GM12878 (cell line): ENCODE data around the gene ADCY5. TPM values are rescaled to one million over a fixed set of nuclear protein-coding genes. Genes with fewer than 3 reads are reported as not detected.

Experiments
- ATAC-seq: fragments of 200-7000 bp; cut with Tn5 transposase; 3 replicates; pipeline ENCODE4 v1.9.1; 2020; ENCODE audit warnings: mild to moderate bottlenecking, moderate library complexity
- BruUV-seq: library from RNA; stranded (reverse); fragments of 400-500 nt; replicated peaks from 2 replicates; lab custom pipeline; 2021; lab: Mats Ljungman, UMichigan
- CTCF ChIA-PET: fragments of 300-600 bp; sonication (Branson Sonifier 250); formaldehyde crosslinking; extraction: SDS; loops from one replicate; lab custom pipeline; 2021; ENCODE audit warnings: inconsistent platforms; lab: Yijun Ruan, JAX
- POLR2A ChIA-PET: fragments of 350-600 bp; formaldehyde crosslinking; extraction: SDS; loops from one replicate; lab custom pipeline; 2021; ENCODE audit warnings: inconsistent platforms; lab: Charles Lee
- RAD21 ChIA-PET: fragments of 300-600 bp; sonication (Branson Sonifier 250); formaldehyde crosslinking; loops from one replicate; lab custom pipeline; 2023; ENCODE audit warnings: antibody characterized with exemption; ENCODE audit not compliant: unreplicated experiment; lab: Charles Lee
- SMC1A ChIA-PET: fragments of 300-600 bp; sonication (Branson Sonifier 250); formaldehyde crosslinking; loops from one replicate; lab custom pipeline; 2023; ENCODE audit not compliant: unreplicated experiment, uncharacterized antibody; lab: Charles Lee
- DNase-seq: peaks from one replicate; pipeline ENCODE4 v3.0.0-alpha.2; 2011; ENCODE audit warnings: low read depth, low spot score
- FAIRE-seq: peaks from 3 replicates; lab custom pipeline; 2011; peaks lifted over from hg19 to GRCh38; lab: Jason Lieb, UNC
- H2AFZ ChIP-seq: 2 replicates; pipeline ENCODE4 v1.6.0; 2011; ENCODE audit warnings: low read depth, low read length, control low read depth; ENCODE audit not compliant: control insufficient read depth
- H3K27ac ChIP-seq: 2 replicates; pipeline ENCODE4 v1.5.1; 2011; ENCODE audit warnings: control low read depth; ENCODE audit not compliant: control insufficient read depth, insufficient read depth
- H3K27me3 ChIP-seq, 2 experiments: replicated peaks in 1 of 2; 2 replicates each; pipeline versions ENCODE4 v1.6.0 to v1.6.1; 2011; ENCODE audit warnings: low read length in 1 of 2; ENCODE audit not compliant: control insufficient read depth in 2 of 2, insufficient read depth in 2 of 2
- H3K36me3 ChIP-seq, 2 experiments: 2 replicates each; pipeline ENCODE4 v1.5.1; 2011; ENCODE audit warnings: low read length in 1 of 2; ENCODE audit not compliant: control insufficient read depth in 2 of 2, insufficient read depth in 2 of 2
- H3K4me1 ChIP-seq: 2 replicates; pipeline ENCODE4 v1.6.1; 2011; ENCODE audit warnings: mild to moderate bottlenecking, low read length, moderate library complexity, mixed read lengths; ENCODE audit not compliant: control insufficient read depth, insufficient read depth
- H3K4me2 ChIP-seq: 2 replicates; pipeline ENCODE4 v1.6.0; 2011; ENCODE audit warnings: control low read depth; ENCODE audit not compliant: control insufficient read depth, insufficient read depth
- H3K4me3 ChIP-seq: fragments of 200-600 bp; sonication (generic); 2 replicates; pipeline ENCODE4 v1.5.1; 2016
- H3K79me2 ChIP-seq: 2 replicates; pipeline ENCODE4 v1.6.0; 2011; ENCODE audit warnings: low read length; ENCODE audit not compliant: control insufficient read depth, insufficient read depth
- H3K9ac ChIP-seq: 2 replicates; pipeline ENCODE4 v1.8.0; 2011; ENCODE audit warnings: low read length, control low read depth, mixed read lengths; ENCODE audit not compliant: control insufficient read depth, insufficient read depth
- H3K9me3 ChIP-seq: replicated peaks from 3 replicates; pipeline ENCODE4 v1.5.1; 2011; ENCODE audit warnings: mild to moderate bottlenecking, low read length; ENCODE audit not compliant: control insufficient read depth, insufficient read depth
- H4K20me1 ChIP-seq: 2 replicates; pipeline ENCODE4 v1.6.0; 2011; ENCODE audit not compliant: control insufficient read depth, insufficient read depth
- CBX3 ChIP-seq: fragments of 200-600 bp; sonication (generic); IDR thresholded peaks from 2 replicates; pipeline ENCODE4 v1.6.1; 2016; ENCODE audit warnings: low read depth, borderline replicate concordance
- CREM ChIP-seq: IDR thresholded peaks from 2 replicates; pipeline ENCODE4 v1.6.1; 2014; ENCODE audit warnings: antibody characterized with exemption, low read depth
- HCFC1 ChIP-seq: fragments of 150-350 bp; IDR thresholded peaks from 2 replicates; pipeline ENCODE4 v1.6.1; 2014; ENCODE audit warnings: low read length
- HDAC6 ChIP-seq: fragments of 200-600 bp; sonication (generic); IDR thresholded peaks from one replicate; pipeline ENCODE4 v1.8.0; 2017; ENCODE audit warnings: antibody characterized with exemption; ENCODE audit not compliant: unreplicated experiment
- JUNB ChIP-seq: IDR thresholded peaks from 2 replicates; pipeline ENCODE4 v1.6.1; 2016; ENCODE audit warnings: antibody characterized with exemption, mild to moderate bottlenecking
- LARP7 ChIP-seq: fragments of 450-650 bp; IDR thresholded peaks from 2 replicates; pipeline ENCODE4 v1.6.1; 2017; ENCODE audit warnings: mild to moderate bottlenecking
- MTA2 ChIP-seq: fragments of 450-650 bp; IDR thresholded peaks from 2 replicates; pipeline ENCODE4 v1.6.1; 2016; ENCODE audit warnings: low read depth, mild to moderate bottlenecking, moderate library complexity
- RUNX3 ChIP-seq: IDR thresholded peaks from 2 replicates; pipeline ENCODE4 v1.6.1; 2012; ENCODE audit warnings: low read length, inconsistent platforms
- SIX5 ChIP-seq: IDR thresholded peaks from 2 replicates; pipeline ENCODE4 v1.6.1; 2011; ENCODE audit warnings: mild to moderate bottlenecking, low read depth, low read length, moderate library complexity; ENCODE audit not compliant: severe bottlenecking
- SMAD1 ChIP-seq: fragments of 450-650 bp; IDR thresholded peaks from 2 replicates; pipeline ENCODE4 v1.6.1; 2018; ENCODE audit warnings: mild to moderate bottlenecking, low read depth; ENCODE audit not compliant: partially characterized antibody
- SMAD5 ChIP-seq: IDR thresholded peaks from 2 replicates; pipeline ENCODE4 v1.6.1; 2016; ENCODE audit warnings: antibody characterized with exemption, low read depth
- SMARCA5 ChIP-seq: fragments of 450-650 bp; IDR thresholded peaks from 2 replicates; pipeline ENCODE4 v1.6.1; 2017; ENCODE audit warnings: mild to moderate bottlenecking
- SP1 ChIP-seq: IDR thresholded peaks from one replicate; pipeline ENCODE4 v1.6.1; 2011; ENCODE audit warnings: low read depth, low read length
- ZNF207 ChIP-seq: fragments of 450-650 bp; IDR thresholded peaks from 2 replicates; pipeline ENCODE4 v1.6.1; 2014; ENCODE audit warnings: antibody characterized with exemption, mild to moderate bottlenecking, borderline replicate concordance
- ZNF622 ChIP-seq: fragments of 450-650 bp; IDR thresholded peaks from 2 replicates; pipeline ENCODE4 v1.6.1; 2017; ENCODE audit warnings: mild to moderate bottlenecking, inconsistent platforms
- WGBS: methylation state at CpG from one replicate; pipeline ENCODE4 v1.1.6; 2016; ENCODE audit warnings: low lambda C conversion rate; ENCODE audit not compliant: insufficient replicate concordance, insufficient coverage; ENCODE audit errors: missing lambda C conversion rate; 5-methylcytosine and 5-hydroxymethylcytosine counted together
- in situ Hi-C: fragments of 300-500 bp; cut with MboI; formaldehyde crosslinking; loops from 9 replicates; pipeline ENCODE4 v1.14.3; 2018; ENCODE audit warnings: mixed read lengths
- intact Hi-C: fragments of 100-400 bp; cut with micrococcal nuclease; formaldehyde crosslinking; loops from one replicate; pipeline ENCODE4 v1.14.2; 2022; ENCODE audit not compliant: unreplicated experiment
- polyA plus RNA-seq, 11 experiments: library from polyadenylated mRNA; depleted of rRNA in 4 of 11; unstranded in 6 of 11; stranded (reverse) in 5 of 11; fragments of >200 nt; fragmentation: Nextera tagmentation in 4 of 11; fragmentation: Illumina TruSeq in 1 of 11; extraction: Ambion mirVana in 4 of 11; extraction: Trizol in 1 of 11; gene quantifications; 1 replicate in 1 of 11; 2 replicates in 10 of 11; pipeline versions ENCODE4 v1.2.1 to v1.2.3, GENCODE V29; 2011 to 2016; ENCODE audit warnings: inconsistent platforms in 2 of 11, missing spikeins in 2 of 11, low read depth in 1 of 11
- total RNA-seq, 4 experiments: library from RNA; depleted of rRNA in 3 of 4; stranded (reverse); fragments of >200 nt in 3 of 4; fragmentation: Illumina TruSeq in 1 of 4; extraction: Trizol in 1 of 4; gene quantifications; 2 replicates each; pipeline versions ENCODE4 v1.2.1 to v1.2.3, GENCODE V29; 2013 to 2021
- TF ChIP-seq, protein P1 (sequence below): fragments of 150-350 bp; IDR thresholded peaks from 2 replicates; pipeline ENCODE4 v1.6.1; 2014; ENCODE audit warnings: mild to moderate bottlenecking, low read depth, low read length
- TF ChIP-seq, protein P2 (sequence below): fragments of 450-650 bp; IDR thresholded peaks from 2 replicates; pipeline ENCODE4 v1.6.1; 2016; ENCODE audit warnings: mild to moderate bottlenecking
- TF ChIP-seq, protein P3 (sequence below): fragments of 450-650 bp; IDR thresholded peaks from 2 replicates; pipeline ENCODE4 v1.6.1; 2017; ENCODE audit warnings: mild to moderate bottlenecking, moderate library complexity
- TF ChIP-seq, protein P4 (sequence below): IDR thresholded peaks from 2 replicates; pipeline ENCODE4 v1.6.1; 2012; ENCODE audit warnings: low read length, inconsistent platforms

The ADCY5 gene
- total and polyA plus RNA-seq, 10 of the 15 experiments (the other 5 are each of a cell fraction or from before 2014, with no cell fraction given), result under 0.01 to 0.24 (median 0.02) TPM; not detected in 4

DNA sequence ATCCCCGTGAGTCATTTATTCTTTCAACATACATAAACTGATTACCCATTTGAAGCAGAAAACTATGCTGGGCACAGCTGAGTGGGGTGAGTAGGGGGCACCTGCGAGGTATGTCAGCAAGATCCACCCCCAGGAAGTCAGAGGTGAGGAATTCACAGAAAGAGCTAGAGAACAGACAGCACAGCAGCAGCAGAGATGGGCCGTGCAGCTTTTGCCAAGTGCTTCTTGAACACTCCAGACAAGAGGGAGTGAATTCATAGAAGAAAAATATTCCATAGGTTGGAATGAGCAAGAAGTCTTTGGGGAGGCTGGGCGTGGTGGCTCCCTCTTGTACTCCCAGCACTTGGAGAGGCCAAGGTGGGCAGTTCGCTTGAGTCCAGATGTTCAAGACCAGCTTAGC, 9.4 kb upstream of the ADCY5 start:
- H4K20me1 ChIP-seq, result no peaks in the 10 kb centered on the region
- no peak overlapping the region for H3K9ac ChIP-seq
- H3K36me3 ChIP-seq, result no peaks in the 10 kb centered on the region
- ATAC-seq (no peak), FAIRE-seq (no peak), DNase-seq (no peak)
- H3K4me3 ChIP-seq, result no peak overlapping the region
- ChIA-PET SMC1A (no interaction called here), RAD21 (no interaction called here), CTCF (interaction anchor here (0.7 to 1.4 kb wide), 2 partner anchors 94 to 101 kb away, joined by 3 read pairs; no protein-coding TSS in a partner anchor), POLR2A (no interaction called here)
- no peaks in the 10 kb centered on the region for H3K79me2 ChIP-seq
- peaks cover 0 to 2% of the 10 kb centered on the region in 2 experiments; a peak in 2 of 4 replicates for H3K27me3 ChIP-seq
- intact Hi-C loops, result no loop called here
- WGBS, result 9% methylated on average over 5 of the region's 5 CpGs
- TF ChIP-seq CBX3, result no peak
- TF ChIP-seq, protein P1, sequence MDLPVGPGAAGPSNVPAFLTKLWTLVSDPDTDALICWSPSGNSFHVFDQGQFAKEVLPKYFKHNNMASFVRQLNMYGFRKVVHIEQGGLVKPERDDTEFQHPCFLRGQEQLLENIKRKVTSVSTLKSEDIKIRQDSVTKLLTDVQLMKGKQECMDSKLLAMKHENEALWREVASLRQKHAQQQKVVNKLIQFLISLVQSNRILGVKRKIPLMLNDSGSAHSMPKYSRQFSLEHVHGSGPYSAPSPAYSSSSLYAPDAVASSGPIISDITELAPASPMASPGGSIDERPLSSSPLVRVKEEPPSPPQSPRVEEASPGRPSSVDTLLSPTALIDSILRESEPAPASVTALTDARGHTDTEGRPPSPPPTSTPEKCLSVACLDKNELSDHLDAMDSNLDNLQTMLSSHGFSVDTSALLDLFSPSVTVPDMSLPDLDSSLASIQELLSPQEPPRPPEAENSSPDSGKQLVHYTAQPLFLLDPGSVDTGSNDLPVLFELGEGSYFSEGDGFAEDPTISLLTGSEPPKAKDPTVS, result no peak
- TF ChIP-seq LARP7, result no peak
- no peak for TF ChIP-seq ZNF622
- TF ChIP-seq SP1, result no peak
- TF ChIP-seq JUNB, result no peak
- no peak for TF ChIP-seq SMAD5
- TF ChIP-seq CREM, result no peak
- no peak for TF ChIP-seq SIX5
- TF ChIP-seq SMARCA5, result no peak
- no peak for TF ChIP-seq HCFC1
- no peak for TF ChIP-seq SMAD1
- no peak for TF ChIP-seq RUNX3
- TF ChIP-seq, protein P2, sequence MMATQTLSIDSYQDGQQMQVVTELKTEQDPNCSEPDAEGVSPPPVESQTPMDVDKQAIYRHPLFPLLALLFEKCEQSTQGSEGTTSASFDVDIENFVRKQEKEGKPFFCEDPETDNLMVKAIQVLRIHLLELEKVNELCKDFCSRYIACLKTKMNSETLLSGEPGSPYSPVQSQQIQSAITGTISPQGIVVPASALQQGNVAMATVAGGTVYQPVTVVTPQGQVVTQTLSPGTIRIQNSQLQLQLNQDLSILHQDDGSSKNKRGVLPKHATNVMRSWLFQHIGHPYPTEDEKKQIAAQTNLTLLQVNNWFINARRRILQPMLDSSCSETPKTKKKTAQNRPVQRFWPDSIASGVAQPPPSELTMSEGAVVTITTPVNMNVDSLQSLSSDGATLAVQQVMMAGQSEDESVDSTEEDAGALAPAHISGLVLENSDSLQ, result no peak
- no peak for TF ChIP-seq HDAC6
- TF ChIP-seq MTA2, result no peak
- TF ChIP-seq, protein P3, sequence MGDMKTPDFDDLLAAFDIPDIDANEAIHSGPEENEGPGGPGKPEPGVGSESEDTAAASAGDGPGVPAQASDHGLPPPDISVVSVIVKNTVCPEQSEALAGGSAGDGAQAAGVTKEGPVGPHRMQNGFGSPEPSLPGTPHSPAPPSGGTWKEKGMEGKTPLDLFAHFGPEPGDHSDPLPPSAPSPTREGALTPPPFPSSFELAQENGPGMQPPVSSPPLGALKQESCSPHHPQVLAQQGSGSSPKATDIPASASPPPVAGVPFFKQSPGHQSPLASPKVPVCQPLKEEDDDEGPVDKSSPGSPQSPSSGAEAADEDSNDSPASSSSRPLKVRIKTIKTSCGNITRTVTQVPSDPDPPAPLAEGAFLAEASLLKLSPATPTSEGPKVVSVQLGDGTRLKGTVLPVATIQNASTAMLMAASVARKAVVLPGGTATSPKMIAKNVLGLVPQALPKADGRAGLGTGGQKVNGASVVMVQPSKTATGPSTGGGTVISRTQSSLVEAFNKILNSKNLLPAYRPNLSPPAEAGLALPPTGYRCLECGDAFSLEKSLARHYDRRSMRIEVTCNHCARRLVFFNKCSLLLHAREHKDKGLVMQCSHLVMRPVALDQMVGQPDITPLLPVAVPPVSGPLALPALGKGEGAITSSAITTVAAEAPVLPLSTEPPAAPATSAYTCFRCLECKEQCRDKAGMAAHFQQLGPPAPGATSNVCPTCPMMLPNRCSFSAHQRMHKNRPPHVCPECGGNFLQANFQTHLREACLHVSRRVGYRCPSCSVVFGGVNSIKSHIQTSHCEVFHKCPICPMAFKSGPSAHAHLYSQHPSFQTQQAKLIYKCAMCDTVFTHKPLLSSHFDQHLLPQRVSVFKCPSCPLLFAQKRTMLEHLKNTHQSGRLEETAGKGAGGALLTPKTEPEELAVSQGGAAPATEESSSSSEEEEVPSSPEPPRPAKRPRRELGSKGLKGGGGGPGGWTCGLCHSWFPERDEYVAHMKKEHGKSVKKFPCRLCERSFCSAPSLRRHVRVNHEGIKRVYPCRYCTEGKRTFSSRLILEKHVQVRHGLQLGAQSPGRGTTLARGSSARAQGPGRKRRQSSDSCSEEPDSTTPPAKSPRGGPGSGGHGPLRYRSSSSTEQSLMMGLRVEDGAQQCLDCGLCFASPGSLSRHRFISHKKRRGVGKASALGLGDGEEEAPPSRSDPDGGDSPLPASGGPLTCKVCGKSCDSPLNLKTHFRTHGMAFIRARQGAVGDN, result no peak
- no peak for TF ChIP-seq ZNF207
- TF ChIP-seq, protein P4, sequence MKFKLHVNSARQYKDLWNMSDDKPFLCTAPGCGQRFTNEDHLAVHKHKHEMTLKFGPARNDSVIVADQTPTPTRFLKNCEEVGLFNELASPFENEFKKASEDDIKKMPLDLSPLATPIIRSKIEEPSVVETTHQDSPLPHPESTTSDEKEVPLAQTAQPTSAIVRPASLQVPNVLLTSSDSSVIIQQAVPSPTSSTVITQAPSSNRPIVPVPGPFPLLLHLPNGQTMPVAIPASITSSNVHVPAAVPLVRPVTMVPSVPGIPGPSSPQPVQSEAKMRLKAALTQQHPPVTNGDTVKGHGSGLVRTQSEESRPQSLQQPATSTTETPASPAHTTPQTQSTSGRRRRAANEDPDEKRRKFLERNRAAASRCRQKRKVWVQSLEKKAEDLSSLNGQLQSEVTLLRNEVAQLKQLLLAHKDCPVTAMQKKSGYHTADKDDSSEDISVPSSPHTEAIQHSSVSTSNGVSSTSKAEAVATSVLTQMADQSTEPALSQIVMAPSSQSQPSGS, result no peak
- no peak overlapping the region for H2AFZ ChIP-seq
- no TSS peak for BruUV-seq
- no peaks in the 10 kb centered on the region for H3K9me3 ChIP-seq
- in situ Hi-C loops, result no loop called here
- H3K4me1 ChIP-seq, result no peaks in the 10 kb centered on the region
- no peak overlapping the region for H3K4me2 ChIP-seq
- no peak overlapping the region for H3K27ac ChIP-seq
